ENCODE data around the gene RPRD1B. TPM values are rescaled to one million over a fixed set of nuclear protein-coding genes. Genes with fewer than 3 reads are reported as not detected.
A peak's percentile ranks its signal among the peaks of the same experiment; 100 is the strongest.

Gene RPRD1B
- total RNA-seq, 1 donor from 2014 or later = 41.9 TPM

- ATAC-seq = no peak
- intact Hi-C loops (cut with DNase I) = loop anchor here (10.0 kb wide), 2 partner anchors 152 to 352 kb away; no protein-coding TSS in a partner anchor
These were observed 29.3 kb downstream of the RPRD1B start for GRCh38 chr20:38062890-38063289.

GRCh38 chr20:38063911-38064530, 30.5 kb downstream of the RPRD1B start:
- intact Hi-C loops (cut with DNase I) = loop anchor here (10.0 kb wide), 2 partner anchors 151 to 351 kb away; no protein-coding TSS in a partner anchor
- ATAC-seq (no peak), DNase-seq (ENCODE audit: low spot score) (no peak)

More at GRCh38 chr20:38062890-38063289, 29.3 kb downstream of the RPRD1B start:
- DNase-seq (ENCODE audit: low spot score) = no peak

- intact Hi-C loops (cut with DNase I) = loop anchor here (10.0 kb wide), 2 partner anchors 149 to 349 kb away; no protein-coding TSS in a partner anchor
- no peak for DNase-seq (ENCODE audit: low spot score)
- ATAC-seq = no peak
These were observed 32.3 kb downstream of the RPRD1B start for GRCh38 chr20:38065764-38066375.

GRCh38 chr20:38066969-38067716, 33.6 kb downstream of the RPRD1B start:
- intact Hi-C loops (cut with DNase I) = loop anchor here (10.0 kb wide), 2 partner anchors 148 to 348 kb away; no protein-coding TSS in a partner anchor
- ATAC-seq = no peak
- no peak for DNase-seq (ENCODE audit: low spot score)

GRCh38 chr20:38067717-38068365, 34.3 kb downstream of the RPRD1B start:
- intact Hi-C loops (cut with DNase I) = loop anchor here (10.0 kb wide), 2 partner anchors 147 to 347 kb away; no protein-coding TSS in a partner anchor
- no peak for ATAC-seq

GRCh38 chr20:38072898-38073297, 39.4 kb downstream of the RPRD1B start:
- intact Hi-C loops (cut with DNase I) = no loop called here
- ATAC-seq = peak; percentile 67
- no peak for DNase-seq (ENCODE audit: low spot score)

More at GRCh38 chr20:38067717-38068365, 34.3 kb downstream of the RPRD1B start:
- DNase-seq (ENCODE audit: low spot score) = no peak

GRCh38 chr20:38073307-38074071, 39.9 kb downstream of the RPRD1B start:
- DNase-seq (ENCODE audit: low spot score) = no peak
- ATAC-seq = peak; percentile 94
- intact Hi-C loops (cut with DNase I) = no loop called here

GRCh38 chr20:38075161-38075998, 41.8 kb downstream of the RPRD1B start:
- no peak for ATAC-seq
- intact Hi-C loops (cut with DNase I) = no loop called here

GRCh38 chr20:38076548-38076947, 43.0 kb downstream of the RPRD1B start:
- intact Hi-C loops (cut with DNase I) = no loop called here
- DNase-seq (ENCODE audit: low spot score) (no peak), ATAC-seq (no peak)

More at GRCh38 chr20:38075161-38075998, 41.8 kb downstream of the RPRD1B start:
- DNase-seq (ENCODE audit: low spot score) = no peak

- no peak for ATAC-seq
- intact Hi-C loops (cut with DNase I) = no loop called here
- DNase-seq (ENCODE audit: low spot score) = no peak
These were observed 44.5 kb downstream of the RPRD1B start for GRCh38 chr20:38078084-38078483.

GRCh38 chr20:38079353-38079752, 45.8 kb downstream of the RPRD1B start:
- intact Hi-C loops (cut with DNase I) = no loop called here
- DNase-seq (ENCODE audit: low spot score) = no peak
- no peak for ATAC-seq

GRCh38 chr20:38081575-38081974, 48.0 kb downstream of the RPRD1B start:
- DNase-seq (ENCODE audit: low spot score) (no peak), ATAC-seq (no peak)

GRCh38 chr20:38082894-38083293, 49.3 kb downstream of the RPRD1B start:
- ATAC-seq = no peak
- DNase-seq (ENCODE audit: low spot score) = no peak
- intact Hi-C loops (cut with DNase I) = no loop called here

More at GRCh38 chr20:38081575-38081974, 48.0 kb downstream of the RPRD1B start:
- intact Hi-C loops (cut with DNase I) = no loop called here

GRCh38 chr20:38083338-38084048, 49.9 kb downstream of the RPRD1B start:
- DNase-seq (ENCODE audit: low spot score) (no peak), ATAC-seq (no peak)
- intact Hi-C loops (cut with DNase I) = no loop called here

- intact Hi-C loops (cut with DNase I) = no loop called here
- DNase-seq (ENCODE audit: low spot score) (no peak), ATAC-seq (no peak)
These were observed 50.9 kb downstream of the RPRD1B start for GRCh38 chr20:38084425-38084951.

- no peak for DNase-seq (ENCODE audit: low spot score)
These were observed 51.5 kb downstream of the RPRD1B start for GRCh38 chr20:38085026-38085425.

GRCh38 chr20:38089500-38089899, 56.0 kb downstream of the RPRD1B start:
- no peak for ATAC-seq
- DNase-seq (ENCODE audit: low spot score) = no peak
- intact Hi-C loops (cut with DNase I) = no loop called here

More at GRCh38 chr20:38085026-38085425, 51.5 kb downstream of the RPRD1B start:
- ATAC-seq = no peak
- intact Hi-C loops (cut with DNase I) = no loop called here
